ENCODE measurements around the gene C9orf152.

DNA sequence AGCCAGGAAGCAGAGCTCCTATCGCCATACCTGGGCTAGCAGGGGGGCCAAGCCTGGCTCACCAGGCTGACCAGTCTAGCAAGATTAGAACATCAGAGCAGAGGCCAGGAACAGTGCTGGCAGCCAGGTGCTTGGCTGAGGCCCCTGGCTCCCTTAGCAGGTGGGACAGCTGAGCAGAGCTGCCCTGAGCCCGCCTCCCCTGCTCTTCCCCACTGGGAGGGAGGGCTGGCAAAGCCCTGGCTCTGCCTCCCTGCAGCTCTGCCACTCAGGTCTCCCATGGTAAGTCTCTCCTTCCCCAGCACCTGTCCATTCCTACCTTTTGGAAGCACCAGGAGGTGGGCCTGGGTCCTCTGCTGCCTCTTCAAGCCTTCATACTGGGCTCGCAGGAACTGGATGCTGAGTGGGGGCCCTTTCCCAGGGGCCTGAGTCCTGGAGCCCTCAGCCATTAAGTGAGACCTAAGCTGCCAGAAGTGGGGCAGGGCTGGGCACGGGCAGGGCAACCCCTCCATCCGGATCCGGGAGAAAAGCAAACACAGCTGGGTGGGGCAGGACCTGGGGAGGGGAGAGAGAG, 803 bp downstream of the C9orf152 start:
- TF ChIP-seq, protein P1, sequence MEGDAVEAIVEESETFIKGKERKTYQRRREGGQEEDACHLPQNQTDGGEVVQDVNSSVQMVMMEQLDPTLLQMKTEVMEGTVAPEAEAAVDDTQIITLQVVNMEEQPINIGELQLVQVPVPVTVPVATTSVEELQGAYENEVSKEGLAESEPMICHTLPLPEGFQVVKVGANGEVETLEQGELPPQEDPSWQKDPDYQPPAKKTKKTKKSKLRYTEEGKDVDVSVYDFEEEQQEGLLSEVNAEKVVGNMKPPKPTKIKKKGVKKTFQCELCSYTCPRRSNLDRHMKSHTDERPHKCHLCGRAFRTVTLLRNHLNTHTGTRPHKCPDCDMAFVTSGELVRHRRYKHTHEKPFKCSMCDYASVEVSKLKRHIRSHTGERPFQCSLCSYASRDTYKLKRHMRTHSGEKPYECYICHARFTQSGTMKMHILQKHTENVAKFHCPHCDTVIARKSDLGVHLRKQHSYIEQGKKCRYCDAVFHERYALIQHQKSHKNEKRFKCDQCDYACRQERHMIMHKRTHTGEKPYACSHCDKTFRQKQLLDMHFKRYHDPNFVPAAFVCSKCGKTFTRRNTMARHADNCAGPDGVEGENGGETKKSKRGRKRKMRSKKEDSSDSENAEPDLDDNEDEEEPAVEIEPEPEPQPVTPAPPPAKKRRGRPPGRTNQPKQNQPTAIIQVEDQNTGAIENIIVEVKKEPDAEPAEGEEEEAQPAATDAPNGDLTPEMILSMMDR (IDR thresholded peaks at IDR 0.05; ENCODE audit: low read depth, low read length), result no peak
- no peak for TF ChIP-seq EZH2phosphoT487 (IDR thresholded peaks at IDR 0.05; ENCODE audit: low read depth)

All from OCI-LY3 (cell line).